Measurements from ENCODE around the gene GGACT. TPM values are rescaled to one million over a fixed set of nuclear protein-coding genes. Genes with fewer than 3 reads are reported as not detected.

GGACT gene
- total RNA-seq, 1 experiment from 2014 or later = 0.97 TPM

DNA sequence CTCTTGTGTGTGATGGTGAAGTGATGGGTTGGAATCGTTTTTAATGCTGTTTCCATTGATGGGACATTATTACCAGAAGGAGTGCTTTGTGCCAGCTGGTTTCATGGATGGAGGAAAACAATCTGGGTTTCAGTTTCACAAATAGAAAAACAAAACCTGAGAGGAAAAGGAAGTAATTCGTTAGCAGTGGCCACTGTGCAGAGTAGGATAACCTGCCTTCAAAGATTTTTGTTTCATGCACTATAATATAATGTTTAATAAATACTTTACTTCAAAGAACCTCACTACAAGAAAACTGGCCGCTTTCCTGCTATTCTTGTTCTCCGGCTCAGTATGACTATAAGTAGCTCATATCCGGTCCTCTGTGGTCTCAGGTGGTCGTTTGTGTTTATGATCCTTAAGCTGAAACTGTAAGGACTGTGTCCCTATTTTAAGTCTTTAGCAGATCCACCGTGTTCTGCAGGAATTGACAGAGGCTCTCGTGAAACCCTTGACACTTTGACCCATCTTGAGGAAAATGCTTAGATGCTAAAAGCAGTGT is 104.7 kb downstream of the GGACT start:
- no peak overlapping the region for H3K4me3 ChIP-seq
- no peak for DNase-seq
- H3K4me1 ChIP-seq = 0 out of 2 replicates have a peak, but pooled peaks cover 3% of the 10 kb centered on the region
- H3K9me3 ChIP-seq (replicated peaks) = no peaks in the 10 kb centered on the region
- H3K36me3 ChIP-seq = no peaks in the 10 kb centered on the region
- no peaks in the 10 kb centered on the region for H3K27me3 ChIP-seq
- no peak overlapping the region for H3K27ac ChIP-seq

- Histone ChIP-seq H3K36me3 (no peaks in the 10 kb centered on the region), H3K4me3 (no peak overlapping the region), H3K4me1 (0 out of 2 replicates have a peak, but pooled peaks cover 3% of the 10 kb centered on the region), H3K27me3 (no peaks in the 10 kb centered on the region), H3K27ac (no peak overlapping the region), H3K9me3 (replicated peaks) (no peaks in the 10 kb centered on the region)
- no peak for DNase-seq
Measured at GRCh38 chr13:100483139-100483538, 105.5 kb downstream of the GGACT start.

GRCh38 chr13:100480676-100481075 is 107.9 kb downstream of the GGACT start:
- H3K4me1 ChIP-seq = 0 out of 2 replicates have a peak, but pooled peaks cover 3% of the 10 kb centered on the region
- no peak overlapping the region for H3K27ac ChIP-seq
- no peak overlapping the region for H3K4me3 ChIP-seq
- H3K27me3 ChIP-seq = no peaks in the 10 kb centered on the region
- no peaks in the 10 kb centered on the region for H3K36me3 ChIP-seq
- no peaks in the 10 kb centered on the region for H3K9me3 ChIP-seq (replicated peaks)
- DNase-seq = no peak

Other genes starting within 250 kb of the GGACT start
- 20.7 and 25.0 TPM in 2 replicates for gene TMTC4, start 86.0 kb upstream of the GGACT start, total RNA-seq (2014; rRNA removed; shearing (Covaris generic))

Data from SJCRH30 (cell line).